ENCODE measurements around the gene TDRD1. TPM values are rescaled to one million over a fixed set of nuclear protein-coding genes. Genes with fewer than 3 reads are reported as not detected.

TDRD1 gene
- total RNA-seq, 1 experiment from 2014 or later: not detected

GRCh38 chr10:114278140-114278883 lies 99.2 kb downstream of the TDRD1 start:
- ATAC-seq (peak; percentile 12; the same call in 1 of the 2 replicates), DNase-seq (ENCODE audit: low read depth, low spot score) (no peak)
- peaks cover 7% of the 10 kb centered on the region for H3K27me3 ChIP-seq (ENCODE audit: insufficient read depth, low read length)
- BruUV-seq (replicated peaks): no TSS peak
- POLR2A ChIA-PET: no interaction called here
- H3K4me3 ChIP-seq (replicated peaks in 1 of 2; ENCODE audit: low read depth in 1 of 2, low read length in 2 of 2): no peak overlapping the region
- no peaks in the 10 kb centered on the region for H3K9me3 ChIP-seq (ENCODE audit: control insufficient read depth in 1 of 2, insufficient read depth in 1 of 2, low read depth in 1 of 2, low read length in 2 of 2)
- no peaks in the 10 kb centered on the region for H4K20me1 ChIP-seq (ENCODE audit: insufficient read depth)
- no peak for TF ChIP-seq SIN3A (IDR thresholded peaks at IDR 0.05; ENCODE audit: low read depth)
- TF ChIP-seq SRF (IDR thresholded peaks at IDR 0.05; ENCODE audit: low read depth): no peak
- TF ChIP-seq SP1 (IDR thresholded peaks at IDR 0.05; ENCODE audit: low read depth): no peak
- TF ChIP-seq EZH2phosphoT487 (IDR thresholded peaks at IDR 0.05; ENCODE audit: borderline replicate concordance): no peak
- TF ChIP-seq ZBTB33 (IDR thresholded peaks at IDR 0.05; ENCODE audit: extremely low read depth, insufficient replicate concordance, low read length): no peak
- TF ChIP-seq ELF1 (IDR thresholded peaks at IDR 0.05; ENCODE audit: borderline replicate concordance, low read depth): no peak
- TF ChIP-seq, protein P1, sequence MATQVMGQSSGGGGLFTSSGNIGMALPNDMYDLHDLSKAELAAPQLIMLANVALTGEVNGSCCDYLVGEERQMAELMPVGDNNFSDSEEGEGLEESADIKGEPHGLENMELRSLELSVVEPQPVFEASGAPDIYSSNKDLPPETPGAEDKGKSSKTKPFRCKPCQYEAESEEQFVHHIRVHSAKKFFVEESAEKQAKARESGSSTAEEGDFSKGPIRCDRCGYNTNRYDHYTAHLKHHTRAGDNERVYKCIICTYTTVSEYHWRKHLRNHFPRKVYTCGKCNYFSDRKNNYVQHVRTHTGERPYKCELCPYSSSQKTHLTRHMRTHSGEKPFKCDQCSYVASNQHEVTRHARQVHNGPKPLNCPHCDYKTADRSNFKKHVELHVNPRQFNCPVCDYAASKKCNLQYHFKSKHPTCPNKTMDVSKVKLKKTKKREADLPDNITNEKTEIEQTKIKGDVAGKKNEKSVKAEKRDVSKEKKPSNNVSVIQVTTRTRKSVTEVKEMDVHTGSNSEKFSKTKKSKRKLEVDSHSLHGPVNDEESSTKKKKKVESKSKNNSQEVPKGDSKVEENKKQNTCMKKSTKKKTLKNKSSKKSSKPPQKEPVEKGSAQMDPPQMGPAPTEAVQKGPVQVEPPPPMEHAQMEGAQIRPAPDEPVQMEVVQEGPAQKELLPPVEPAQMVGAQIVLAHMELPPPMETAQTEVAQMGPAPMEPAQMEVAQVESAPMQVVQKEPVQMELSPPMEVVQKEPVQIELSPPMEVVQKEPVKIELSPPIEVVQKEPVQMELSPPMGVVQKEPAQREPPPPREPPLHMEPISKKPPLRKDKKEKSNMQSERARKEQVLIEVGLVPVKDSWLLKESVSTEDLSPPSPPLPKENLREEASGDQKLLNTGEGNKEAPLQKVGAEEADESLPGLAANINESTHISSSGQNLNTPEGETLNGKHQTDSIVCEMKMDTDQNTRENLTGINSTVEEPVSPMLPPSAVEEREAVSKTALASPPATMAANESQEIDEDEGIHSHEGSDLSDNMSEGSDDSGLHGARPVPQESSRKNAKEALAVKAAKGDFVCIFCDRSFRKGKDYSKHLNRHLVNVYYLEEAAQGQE (IDR thresholded peaks at IDR 0.05; ENCODE audit: low read depth): no peak
- no peak for TF ChIP-seq POLR2A (IDR thresholded peaks at IDR 0.05; ENCODE audit: borderline replicate concordance, extremely low read depth, insufficient read depth, insufficient read length)
- H2AFZ ChIP-seq (ENCODE audit: low read depth, low read length, poor library complexity, severe bottlenecking): no peak overlapping the region
- RAD21 ChIA-PET (ENCODE audit: low non-redundant PET in 1 of 2, low total read pairs in 2 of 2, uncharacterized antibody in 2 of 2, unreplicated experiment in 2 of 2): interaction anchor here (0.6 to 1.0 kb wide), 2 partner anchors 25 to 26 kb away, joined by 3 to 4 read pairs; no protein-coding TSS in a partner anchor
- H3K9ac ChIP-seq (ENCODE audit: low read length): no peak overlapping the region
- no peak overlapping the region for H3K4me2 ChIP-seq (ENCODE audit: low read length)
- H3K4me1 ChIP-seq (ENCODE audit: control insufficient read depth in 1 of 2, insufficient read depth in 2 of 2, low read length in 2 of 2): no peaks in the 10 kb centered on the region
- H3K9me2 ChIP-seq (ENCODE audit: insufficient read depth): no peaks in the 10 kb centered on the region
- intact Hi-C loops (cut with micrococcal nuclease): no loop called here
- H3K27ac ChIP-seq (ENCODE audit: low read depth, low read length): no peak overlapping the region
- no peaks in the 10 kb centered on the region for H3K79me2 ChIP-seq (ENCODE audit: insufficient read depth, low read length)
- no peaks in the 10 kb centered on the region for H3K36me3 ChIP-seq (ENCODE audit: control insufficient read depth in 1 of 2, insufficient read depth in 2 of 2, low read length in 2 of 2)
- CTCF ChIA-PET: interaction anchor here (0.6 to 1.2 kb wide), 2 partner anchors 26 to 82 kb away, joined by 5 to 6 read pairs; no protein-coding TSS in a partner anchor

Measured in HCT116 (cell line).